Measurements from ENCODE around the gene GP1BA. TPM values are rescaled to one million over a fixed set of nuclear protein-coding genes. Genes with fewer than 3 reads are reported as not detected.

The GP1BA gene
- total RNA-seq, 1 experiment from 2014 or later, result 0.15 TPM

- H3K27me3 ChIP-seq (ENCODE audit: control insufficient read depth, insufficient read depth, low read length), result no peaks in the 10 kb centered on the region
- peak overlapping the region; percentile 87 for H3K27ac ChIP-seq (ENCODE audit: low read length)
- ATAC-seq (no peak), DNase-seq (ENCODE audit: low read depth, low spot score) (no peak)
- CTCF ChIA-PET, result no interaction called here
- peaks cover 11% of the 10 kb centered on the region for H3K36me3 ChIP-seq (ENCODE audit: control insufficient read depth, insufficient read depth, low read length)
- H3K4me1 ChIP-seq (ENCODE audit: control insufficient read depth, insufficient read depth, low read length), result peaks cover 16% of the 10 kb centered on the region
- in situ Hi-C loops (cut with HindIII; ENCODE audit: low pct_unique_long_range_greater_than_20kb, low sequenced_read_pairs), result no loop called here
- no peaks in the 10 kb centered on the region for H3K9me3 ChIP-seq (ENCODE audit: control insufficient read depth, insufficient read depth, low read depth, low read length)
- POLR2A ChIA-PET, result no interaction called here
- no peak for TF ChIP-seq SIN3A (IDR thresholded peaks at IDR 0.05; ENCODE audit: borderline replicate concordance, insufficient read depth, low read depth, low read length)
- no peak for TF ChIP-seq POLR2AphosphoS5 (IDR thresholded peaks at IDR 0.05; ENCODE audit: low read depth, low read length)
- TF ChIP-seq TCF7L2 (IDR thresholded peaks at IDR 0.05; ENCODE audit: low read depth, low read length), result no peak
- no peak for TF ChIP-seq CTCF (IDR thresholded peaks at IDR 0.05)
- no peak for TF ChIP-seq REST (IDR thresholded peaks at IDR 0.05; ENCODE audit: insufficient read depth in 1 of 2, low read depth in 2 of 2, low read length in 1 of 2)
- intact Hi-C loops (cut with micrococcal nuclease; ENCODE audit: unreplicated experiment), result no loop called here
- peak overlapping the region; percentile 90 to 92 for H3K4me3 ChIP-seq (ENCODE audit: low read depth in 2 of 2, low read length in 2 of 2)
- BruUV-seq (replicated peaks), result no TSS peak
Observed at GRCh38 chr17:4938688-4939545, 6.8 kb downstream of the GP1BA start.

GRCh38 chr17:4939546-4939795, 7.4 kb downstream of the GP1BA start:
- BruUV-seq (replicated peaks), result no TSS peak
- Histone ChIP-seq H3K9me3 (ENCODE audit: control insufficient read depth, insufficient read depth, low read depth, low read length) (no peaks in the 10 kb centered on the region), H3K4me3 (ENCODE audit: low read depth in 2 of 2, low read length in 2 of 2) (peak overlapping the region; percentile 90 to 92), H3K27me3 (ENCODE audit: control insufficient read depth, insufficient read depth, low read length) (no peaks in the 10 kb centered on the region), H3K4me1 (ENCODE audit: control insufficient read depth, insufficient read depth, low read length) (peaks cover 21% of the 10 kb centered on the region), H3K27ac (ENCODE audit: low read length) (peak overlapping the region; percentile 87), H3K36me3 (ENCODE audit: control insufficient read depth, insufficient read depth, low read length) (peaks cover 11% of the 10 kb centered on the region)
- no peak; the same call in 1 of the 2 replicates for ATAC-seq
- in situ Hi-C loops (cut with HindIII; ENCODE audit: low pct_unique_long_range_greater_than_20kb, low sequenced_read_pairs), result no loop called here
- DNase-seq (ENCODE audit: low read depth, low spot score), result no peak
- intact Hi-C loops (cut with micrococcal nuclease; ENCODE audit: unreplicated experiment), result no loop called here
- POLR2A ChIA-PET, result no interaction called here
- no peak for TF ChIP-seq POLR2AphosphoS5 (IDR thresholded peaks at IDR 0.05; ENCODE audit: low read depth, low read length)
- no peak for TF ChIP-seq REST (IDR thresholded peaks at IDR 0.05; ENCODE audit: insufficient read depth in 1 of 2, low read depth in 2 of 2, low read length in 1 of 2)
- TF ChIP-seq SIN3A (IDR thresholded peaks at IDR 0.05; ENCODE audit: borderline replicate concordance, insufficient read depth, low read depth, low read length), result no peak
- TF ChIP-seq CTCF (IDR thresholded peaks at IDR 0.05), result no peak
- TF ChIP-seq TCF7L2 (IDR thresholded peaks at IDR 0.05; ENCODE audit: low read depth, low read length), result no peak
- CTCF ChIA-PET, result interaction anchor here (0.6 kb wide), 1 partner anchor 120 kb away, joined by 4 read pairs; no protein-coding TSS in a partner anchor
